Measurements from ENCODE around the gene C19orf38.

DNA sequence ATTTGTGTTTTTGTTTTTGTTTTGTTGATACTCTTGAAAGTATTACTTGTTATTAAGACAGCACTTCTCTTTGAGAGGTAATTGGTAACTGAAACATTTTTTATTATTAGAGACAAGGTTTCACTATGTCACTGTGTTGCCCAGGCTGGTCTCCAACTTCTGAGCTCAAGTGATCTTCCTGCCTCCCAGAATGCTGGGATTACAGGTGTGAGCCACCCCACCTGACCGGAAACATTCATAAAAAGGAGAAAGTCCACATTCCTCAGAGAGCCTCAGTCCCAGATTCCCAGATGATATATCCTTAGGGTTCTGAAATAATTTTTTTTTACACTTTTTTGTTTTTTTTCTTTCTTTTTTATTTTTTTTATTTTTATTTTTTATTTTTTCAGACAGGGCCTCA is 25.8 kb downstream of the C19orf38 start:
- TF ChIP-seq, protein P1, sequence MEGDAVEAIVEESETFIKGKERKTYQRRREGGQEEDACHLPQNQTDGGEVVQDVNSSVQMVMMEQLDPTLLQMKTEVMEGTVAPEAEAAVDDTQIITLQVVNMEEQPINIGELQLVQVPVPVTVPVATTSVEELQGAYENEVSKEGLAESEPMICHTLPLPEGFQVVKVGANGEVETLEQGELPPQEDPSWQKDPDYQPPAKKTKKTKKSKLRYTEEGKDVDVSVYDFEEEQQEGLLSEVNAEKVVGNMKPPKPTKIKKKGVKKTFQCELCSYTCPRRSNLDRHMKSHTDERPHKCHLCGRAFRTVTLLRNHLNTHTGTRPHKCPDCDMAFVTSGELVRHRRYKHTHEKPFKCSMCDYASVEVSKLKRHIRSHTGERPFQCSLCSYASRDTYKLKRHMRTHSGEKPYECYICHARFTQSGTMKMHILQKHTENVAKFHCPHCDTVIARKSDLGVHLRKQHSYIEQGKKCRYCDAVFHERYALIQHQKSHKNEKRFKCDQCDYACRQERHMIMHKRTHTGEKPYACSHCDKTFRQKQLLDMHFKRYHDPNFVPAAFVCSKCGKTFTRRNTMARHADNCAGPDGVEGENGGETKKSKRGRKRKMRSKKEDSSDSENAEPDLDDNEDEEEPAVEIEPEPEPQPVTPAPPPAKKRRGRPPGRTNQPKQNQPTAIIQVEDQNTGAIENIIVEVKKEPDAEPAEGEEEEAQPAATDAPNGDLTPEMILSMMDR (IDR thresholded peaks at IDR 0.05): no peak
- TF ChIP-seq ZFX (IDR thresholded peaks at IDR 0.05; ENCODE audit: borderline replicate concordance): no peak
